HG03159 (cell line): ENCODE data around the gene LTO1.

Experiments
- ATAC-seq: cut with Tn5 transposase; IDR thresholded peaks from one replicate; pipeline ENCODE4 v1.9.1; 2021; ENCODE audit warnings: mild to moderate bottlenecking, moderate library complexity; ENCODE audit not compliant: unreplicated experiment

The LTO1 gene

DNA sequence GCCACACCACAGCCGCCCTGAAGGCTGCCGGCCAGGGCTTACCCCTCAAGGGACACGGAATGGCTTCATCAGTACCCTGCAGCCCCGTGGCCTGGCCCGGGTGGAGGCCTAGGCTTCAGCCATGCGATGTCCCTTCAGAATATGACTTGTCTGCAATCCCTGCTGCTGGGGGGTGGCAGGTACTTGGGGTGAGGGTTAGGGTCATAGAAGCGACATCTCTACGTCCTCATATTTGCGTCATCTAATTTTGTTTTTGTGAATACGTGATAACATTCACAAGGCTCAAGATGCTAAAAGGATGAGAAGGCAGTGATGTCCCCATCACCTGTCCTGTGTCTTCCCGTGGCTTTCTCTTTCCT lies 27.8 kb downstream of the LTO1 start:
- ATAC-seq = no peak

DNA sequence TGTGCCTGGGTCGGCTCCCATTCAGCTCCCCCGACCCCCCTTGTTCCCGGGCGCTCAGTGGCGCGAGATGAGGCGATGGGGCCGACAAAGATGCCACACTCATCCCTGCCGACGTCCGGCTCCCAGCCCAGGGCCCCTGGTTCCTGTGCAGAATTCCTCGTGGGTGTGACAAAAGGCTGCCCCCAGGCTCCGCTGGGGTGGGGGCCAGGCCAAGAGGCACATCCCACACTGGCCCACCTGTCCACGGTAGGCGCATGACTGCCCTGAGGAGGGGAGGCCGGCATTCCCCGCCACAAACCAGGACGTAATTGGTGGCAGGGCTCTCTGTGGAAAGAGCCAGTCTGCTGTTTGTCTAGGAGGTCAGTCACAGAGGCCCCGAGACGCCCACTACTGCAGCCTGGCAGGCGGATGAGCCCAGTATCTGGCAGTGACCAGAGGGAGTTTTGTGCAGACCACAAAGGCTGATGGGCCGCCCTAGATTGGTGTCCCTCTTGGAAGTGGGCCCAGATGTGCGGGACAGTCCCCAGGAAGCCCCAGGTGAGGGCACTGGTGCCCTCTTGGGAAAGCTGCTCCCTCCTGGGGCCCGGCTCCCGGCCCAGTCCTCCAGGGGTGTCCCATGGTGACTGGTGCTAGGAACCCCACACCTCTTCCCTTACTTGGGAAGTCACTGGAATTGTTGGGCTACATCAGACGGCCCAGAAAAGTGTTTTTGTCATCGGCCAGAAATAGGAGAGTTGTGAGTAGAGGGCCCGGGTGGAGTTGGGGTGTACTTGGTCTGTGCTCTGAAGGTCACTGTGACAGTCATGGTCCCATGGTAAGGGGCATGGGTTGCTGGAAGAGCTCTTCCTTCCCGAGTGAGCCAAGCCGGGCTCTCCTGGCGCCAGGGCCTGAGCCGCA lies 28.4 kb downstream of the LTO1 start:
- ATAC-seq = no peak

DNA sequence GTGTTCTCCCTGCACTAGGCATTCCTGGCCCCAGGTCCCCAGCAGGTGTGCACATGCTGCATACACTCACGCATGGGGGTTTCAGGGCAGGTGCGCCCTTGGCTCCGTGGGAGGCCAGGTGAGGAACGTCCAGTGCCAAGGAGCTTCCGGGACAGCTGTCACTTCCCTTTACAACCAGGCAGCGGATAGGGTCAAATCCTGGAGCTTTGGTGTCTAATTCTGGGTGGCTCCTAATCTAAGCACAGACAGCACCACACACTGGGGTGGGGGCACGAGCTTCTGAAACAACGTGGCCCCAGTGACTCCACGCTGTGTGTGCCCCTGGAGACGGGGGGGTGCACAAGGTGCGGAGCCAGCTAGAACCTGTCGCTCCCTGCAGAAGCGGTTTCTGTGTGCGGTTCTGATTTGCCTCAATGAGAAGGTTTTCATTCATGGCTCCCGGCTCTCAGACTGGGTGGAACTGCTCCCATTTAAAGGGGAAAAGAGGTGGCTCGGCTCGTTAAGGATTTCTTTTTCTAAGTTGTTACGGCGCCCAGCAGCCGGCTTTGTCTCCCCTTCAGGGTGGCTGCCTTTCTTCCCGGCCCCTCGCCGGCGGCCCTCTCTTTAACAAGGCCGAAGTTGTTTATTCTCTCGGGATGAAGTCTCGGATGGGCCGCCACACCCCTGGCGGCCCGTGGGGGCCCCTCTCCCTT lies 29.2 kb downstream of the LTO1 start:
- no peak for ATAC-seq

DNA sequence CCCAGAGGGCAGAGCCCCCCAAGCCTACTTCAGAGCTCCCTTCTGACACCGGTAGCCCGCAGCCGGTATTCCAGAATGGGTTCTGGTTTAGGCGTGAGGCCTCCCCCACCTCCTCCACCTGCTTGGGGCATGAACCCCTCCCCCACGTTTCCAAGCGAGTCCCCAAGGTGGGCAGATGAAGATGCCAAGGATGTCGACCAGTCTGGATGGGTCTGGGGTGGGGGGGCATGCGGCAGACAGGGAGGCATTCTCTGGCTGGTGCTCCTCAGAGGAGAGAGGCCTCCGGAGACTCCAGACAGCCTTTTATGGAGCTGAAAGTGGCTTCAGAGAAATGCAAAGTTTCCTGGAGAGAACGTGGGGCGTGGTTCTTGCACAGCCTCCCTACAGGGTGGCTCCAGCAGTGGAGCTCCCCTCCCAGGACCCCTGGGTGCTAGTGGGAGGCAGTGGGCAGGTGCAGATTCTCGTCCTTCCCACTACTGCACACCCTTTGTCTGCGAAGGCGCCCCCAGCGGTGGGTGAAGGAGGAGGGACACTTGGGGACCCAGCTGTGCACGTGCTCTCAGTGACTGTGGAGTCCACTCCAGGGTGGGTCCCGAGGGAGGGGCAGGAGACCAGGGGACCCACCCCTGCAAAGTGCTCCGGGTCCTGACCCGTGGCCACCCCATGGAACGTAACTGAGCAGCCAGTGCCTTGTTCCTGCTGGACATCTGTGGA lies 30.0 kb downstream of the LTO1 start:
- ATAC-seq = no peak

DNA sequence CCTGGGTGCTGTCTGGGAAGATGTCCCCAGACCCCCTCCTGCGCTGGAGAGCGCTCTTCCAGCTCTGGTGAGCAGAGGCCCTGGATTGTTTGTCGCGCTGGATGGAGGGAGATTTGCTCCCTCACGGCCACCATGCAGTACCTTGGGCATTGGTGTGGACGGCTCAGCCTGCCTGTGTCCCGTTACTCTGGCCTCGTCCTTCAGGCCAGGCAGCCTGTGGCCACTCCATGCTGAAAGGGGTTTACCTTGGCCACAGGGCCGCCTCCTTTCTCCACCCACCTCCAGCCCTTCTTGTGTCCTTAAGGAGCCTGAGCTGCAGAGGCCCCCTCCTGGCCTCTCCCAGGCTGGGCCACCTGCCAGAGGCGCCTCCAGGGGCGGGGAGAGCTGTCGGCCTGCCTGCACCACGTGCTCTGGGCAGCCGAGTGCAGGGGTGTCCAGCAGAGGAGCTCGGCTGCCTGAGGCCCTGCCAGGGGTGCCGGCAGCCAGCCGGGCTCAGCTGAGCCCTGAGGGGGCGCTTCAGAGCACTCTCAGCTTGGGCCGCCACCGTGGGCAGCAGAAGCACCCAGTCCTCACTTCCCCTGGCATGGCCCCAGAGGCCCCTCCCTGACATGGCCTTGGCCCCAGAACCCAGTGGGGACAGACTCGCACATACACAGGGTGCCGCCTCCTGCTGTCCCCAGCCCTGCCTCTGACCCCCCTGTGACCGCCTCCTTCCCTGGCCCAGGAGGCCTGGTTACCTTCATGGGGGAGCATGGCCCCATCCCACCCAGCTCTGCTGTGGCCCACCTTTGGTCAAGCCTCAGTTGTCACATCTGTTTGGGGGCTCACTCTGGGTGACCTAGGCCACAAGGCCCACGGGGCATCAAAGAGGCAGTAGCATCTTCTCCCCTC lies 30.8 kb downstream of the LTO1 start:
- no peak for ATAC-seq

DNA sequence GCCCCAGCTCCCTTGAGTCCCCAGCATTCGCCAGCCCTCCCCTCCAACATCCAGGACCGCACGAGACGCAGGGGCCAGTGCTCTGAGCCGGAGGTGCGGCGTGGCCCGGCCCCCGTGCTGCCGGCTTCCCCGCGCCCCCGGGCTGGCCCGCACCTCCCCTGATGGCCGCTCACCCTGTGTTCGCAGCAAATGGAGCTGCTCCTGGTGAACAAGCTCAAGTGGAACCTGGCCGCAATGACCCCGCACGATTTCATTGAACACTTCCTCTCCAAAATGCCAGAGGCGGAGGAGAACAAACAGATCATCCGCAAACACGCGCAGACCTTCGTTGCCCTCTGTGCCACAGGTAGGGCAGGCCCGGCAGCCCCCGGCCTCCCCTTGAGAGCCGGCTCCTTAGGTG lies 31.5 kb downstream of the LTO1 start:
- no peak for ATAC-seq

DNA sequence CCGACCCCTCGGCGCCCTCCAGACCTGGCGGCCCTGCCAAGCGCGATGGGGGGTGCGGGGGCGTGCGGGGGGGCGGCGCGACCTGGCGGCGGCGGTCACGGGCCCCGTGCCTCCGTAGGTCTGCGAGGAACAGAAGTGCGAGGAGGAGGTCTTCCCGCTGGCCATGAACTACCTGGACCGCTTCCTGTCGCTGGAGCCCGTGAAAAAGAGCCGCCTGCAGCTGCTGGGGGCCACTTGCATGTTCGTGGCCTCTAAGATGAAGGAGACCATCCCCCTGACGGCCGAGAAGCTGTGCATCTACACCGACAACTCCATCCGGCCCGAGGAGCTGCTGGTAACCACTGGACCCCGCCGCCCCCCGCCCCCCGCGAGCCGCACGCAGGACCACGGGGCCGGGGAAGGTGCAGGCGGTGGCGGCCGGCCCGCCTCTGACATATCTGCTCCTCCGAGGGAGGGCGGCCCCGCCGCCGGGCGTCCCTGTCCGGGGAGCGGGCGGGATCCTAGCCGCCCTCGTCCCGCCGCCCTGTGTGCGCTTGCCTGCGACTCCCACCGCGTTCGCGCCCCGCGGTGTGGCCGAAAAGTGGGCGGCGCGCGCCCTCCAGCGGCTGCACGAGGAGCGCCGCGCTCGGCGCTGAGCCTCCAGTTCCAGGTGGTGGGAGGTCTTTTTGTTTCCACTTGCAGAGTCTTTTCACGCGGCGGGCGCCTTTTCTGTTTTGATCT lies 32.1 kb downstream of the LTO1 start:
- peak; percentile 50 for ATAC-seq

DNA sequence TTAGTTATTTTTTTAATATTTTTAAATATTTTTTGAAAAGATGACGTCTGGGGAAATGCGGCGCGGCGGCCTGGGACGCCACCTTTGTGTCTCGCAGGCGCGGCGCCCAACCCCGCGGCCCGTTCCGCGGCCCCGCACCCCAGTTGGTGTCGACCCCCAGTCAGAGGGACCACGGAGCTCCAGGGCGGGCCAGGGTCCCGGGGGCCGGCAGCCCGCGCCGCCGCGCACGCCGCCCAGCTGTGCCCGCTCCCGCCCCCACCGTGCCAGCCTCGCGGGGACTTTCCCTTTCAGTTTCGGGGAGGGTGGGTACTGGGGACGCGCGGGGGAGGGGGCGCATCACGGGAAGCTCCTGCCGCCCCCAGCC lies 32.6 kb downstream of the LTO1 start:
- ATAC-seq = no peak

DNA sequence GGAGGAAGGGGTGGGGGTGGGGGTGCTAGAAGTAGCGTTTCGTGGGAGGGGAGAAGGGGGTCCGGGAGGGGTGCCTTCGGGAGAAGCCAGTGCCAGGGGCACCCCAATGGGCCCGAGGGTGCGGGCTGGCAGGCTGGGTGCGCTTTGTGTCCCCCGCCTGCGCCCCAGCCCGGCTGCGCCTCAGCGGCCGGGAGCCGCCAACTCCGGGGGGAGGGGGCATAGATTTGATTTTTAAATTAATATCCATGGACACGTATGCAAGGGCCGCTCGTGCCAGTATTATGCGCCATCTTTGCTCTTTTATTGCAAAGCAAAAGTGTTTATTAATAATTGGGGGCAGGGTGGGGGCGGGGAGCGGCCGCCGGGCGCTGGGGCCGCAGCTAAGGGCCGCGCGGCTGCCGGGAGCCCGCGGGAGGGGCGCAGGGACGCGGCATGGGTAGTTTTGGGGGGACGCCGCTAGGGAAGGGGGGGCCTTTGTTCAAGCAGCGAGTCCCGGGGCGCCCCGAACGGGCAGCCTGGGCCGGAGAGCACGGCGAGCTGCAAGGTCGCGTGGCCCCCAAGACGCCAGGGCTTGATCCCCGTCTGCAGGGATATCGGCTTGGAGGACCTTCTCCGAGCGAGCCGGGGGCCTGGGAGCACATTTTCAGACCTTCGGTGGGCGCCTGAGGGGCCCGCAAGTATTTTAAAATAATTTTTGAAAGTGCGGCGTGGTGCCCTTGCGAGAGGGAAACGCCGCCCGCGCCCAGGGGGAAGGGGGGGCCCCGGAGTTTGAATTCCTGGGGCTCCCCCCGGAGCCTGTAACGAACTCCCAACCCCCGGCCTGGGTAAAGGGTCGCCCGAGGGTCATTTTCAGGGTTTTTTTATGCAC lies 33.2 kb downstream of the LTO1 start:
- ATAC-seq = no peak

DNA sequence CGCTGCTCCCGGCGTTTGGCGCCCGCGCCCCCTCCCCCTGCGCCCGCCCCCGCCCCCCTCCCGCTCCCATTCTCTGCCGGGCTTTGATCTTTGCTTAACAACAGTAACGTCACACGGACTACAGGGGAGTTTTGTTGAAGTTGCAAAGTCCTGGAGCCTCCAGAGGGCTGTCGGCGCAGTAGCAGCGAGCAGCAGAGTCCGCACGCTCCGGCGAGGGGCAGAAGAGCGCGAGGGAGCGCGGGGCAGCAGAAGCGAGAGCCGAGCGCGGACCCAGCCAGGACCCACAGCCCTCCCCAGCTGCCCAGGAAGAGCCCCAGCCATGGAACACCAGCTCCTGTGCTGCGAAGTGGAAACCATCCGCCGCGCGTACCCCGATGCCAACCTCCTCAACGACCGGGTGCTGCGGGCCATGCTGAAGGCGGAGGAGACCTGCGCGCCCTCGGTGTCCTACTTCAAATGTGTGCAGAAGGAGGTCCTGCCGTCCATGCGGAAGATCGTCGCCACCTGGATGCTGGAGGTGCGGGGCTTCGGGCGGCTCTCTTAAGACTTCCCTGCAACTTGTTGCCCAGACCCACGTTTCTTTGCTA lies 34.1 kb downstream of the LTO1 start, which contains the start of gene CCND1:
Gene CCND1 (plus strand): TSS at position 162 of the 587 bp plus-strand sequence. CDS start 158 bp downstream, at position 320.
- ATAC-seq = no peak

DNA sequence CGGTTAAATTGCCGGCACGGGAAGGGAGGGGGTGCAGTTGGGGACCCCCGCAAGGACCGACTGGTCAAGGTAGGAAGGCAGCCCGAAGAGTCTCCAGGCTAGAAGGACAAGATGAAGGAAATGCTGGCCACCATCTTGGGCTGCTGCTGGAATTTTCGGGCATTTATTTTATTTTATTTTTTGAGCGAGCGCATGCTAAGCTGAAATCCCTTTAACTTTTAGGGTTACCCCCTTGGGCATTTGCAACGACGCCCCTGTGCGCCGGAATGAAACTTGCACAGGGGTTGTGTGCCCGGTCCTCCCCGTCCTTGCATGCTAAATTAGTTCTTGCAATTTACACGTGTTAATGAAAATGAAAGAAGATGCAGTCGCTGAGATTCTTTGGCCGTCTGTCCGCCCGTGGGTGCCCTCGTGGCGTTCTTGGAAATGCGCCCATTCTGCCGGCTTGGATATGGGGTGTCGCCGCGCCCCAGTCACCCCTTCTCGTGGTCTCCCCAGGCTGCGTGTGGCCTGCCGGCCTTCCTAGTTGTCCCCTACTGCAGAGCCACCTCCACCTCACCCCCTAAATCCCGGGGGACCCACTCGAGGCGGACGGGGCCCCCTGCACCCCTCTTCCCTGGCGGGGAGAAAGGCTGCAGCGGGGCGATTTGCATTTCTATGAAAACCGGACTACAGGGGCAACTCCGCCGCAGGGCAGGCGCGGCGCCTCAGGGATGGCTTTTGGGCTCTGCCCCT lies 34.7 kb downstream of the LTO1 start:
- ATAC-seq = no peak

DNA sequence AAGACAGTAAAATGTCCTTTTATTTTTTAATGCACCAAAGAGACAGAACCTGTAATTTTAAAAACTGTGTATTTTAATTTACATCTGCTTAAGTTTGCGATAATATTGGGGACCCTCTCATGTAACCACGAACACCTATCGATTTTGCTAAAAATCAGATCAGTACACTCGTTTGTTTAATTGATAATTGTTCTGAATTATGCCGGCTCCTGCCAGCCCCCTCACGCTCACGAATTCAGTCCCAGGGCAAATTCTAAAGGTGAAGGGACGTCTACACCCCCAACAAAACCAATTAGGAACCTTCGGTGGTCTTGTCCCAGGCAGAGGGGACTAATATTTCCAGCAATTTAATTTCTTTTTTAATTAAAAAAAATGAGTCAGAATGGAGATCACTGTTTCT lies 35.3 kb downstream of the LTO1 start:
- no peak for ATAC-seq

DNA sequence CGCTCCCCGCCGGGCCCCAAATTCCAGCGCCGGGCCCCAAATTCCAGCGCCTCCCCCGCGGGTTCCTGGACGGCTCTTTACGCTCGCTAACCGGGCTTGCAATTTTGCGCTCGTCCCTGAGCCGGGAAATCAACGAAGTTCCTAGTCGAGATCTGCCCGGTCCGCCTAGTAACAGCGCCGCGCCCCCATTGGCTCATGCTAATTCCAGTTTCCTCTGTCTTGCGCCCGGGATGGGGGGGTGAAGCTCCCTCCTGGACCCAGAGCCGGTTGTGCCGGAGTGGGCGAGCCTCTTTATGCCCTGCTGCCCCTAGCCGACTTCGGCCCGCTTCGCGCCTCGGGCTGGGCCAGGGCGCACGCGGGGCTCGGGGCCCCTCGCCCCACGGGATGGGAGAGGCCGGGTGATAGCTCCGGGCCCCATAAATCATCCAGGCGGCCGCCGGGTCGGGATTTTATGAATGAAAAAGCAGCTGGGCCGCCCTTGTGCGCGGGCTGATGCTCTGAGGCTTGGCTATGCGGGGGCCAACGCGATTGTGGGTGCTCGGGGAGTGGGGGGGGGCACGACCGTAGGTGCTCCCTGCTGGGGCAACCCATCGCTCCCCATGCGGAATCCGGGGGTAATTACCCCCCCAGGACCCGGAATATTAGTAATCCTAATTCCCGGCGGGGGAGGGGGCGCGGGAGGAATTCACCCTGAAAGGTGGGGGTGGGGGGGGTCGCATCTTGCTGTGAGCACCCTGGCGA lies 36.0 kb downstream of the LTO1 start:
- ATAC-seq = no peak

DNA sequence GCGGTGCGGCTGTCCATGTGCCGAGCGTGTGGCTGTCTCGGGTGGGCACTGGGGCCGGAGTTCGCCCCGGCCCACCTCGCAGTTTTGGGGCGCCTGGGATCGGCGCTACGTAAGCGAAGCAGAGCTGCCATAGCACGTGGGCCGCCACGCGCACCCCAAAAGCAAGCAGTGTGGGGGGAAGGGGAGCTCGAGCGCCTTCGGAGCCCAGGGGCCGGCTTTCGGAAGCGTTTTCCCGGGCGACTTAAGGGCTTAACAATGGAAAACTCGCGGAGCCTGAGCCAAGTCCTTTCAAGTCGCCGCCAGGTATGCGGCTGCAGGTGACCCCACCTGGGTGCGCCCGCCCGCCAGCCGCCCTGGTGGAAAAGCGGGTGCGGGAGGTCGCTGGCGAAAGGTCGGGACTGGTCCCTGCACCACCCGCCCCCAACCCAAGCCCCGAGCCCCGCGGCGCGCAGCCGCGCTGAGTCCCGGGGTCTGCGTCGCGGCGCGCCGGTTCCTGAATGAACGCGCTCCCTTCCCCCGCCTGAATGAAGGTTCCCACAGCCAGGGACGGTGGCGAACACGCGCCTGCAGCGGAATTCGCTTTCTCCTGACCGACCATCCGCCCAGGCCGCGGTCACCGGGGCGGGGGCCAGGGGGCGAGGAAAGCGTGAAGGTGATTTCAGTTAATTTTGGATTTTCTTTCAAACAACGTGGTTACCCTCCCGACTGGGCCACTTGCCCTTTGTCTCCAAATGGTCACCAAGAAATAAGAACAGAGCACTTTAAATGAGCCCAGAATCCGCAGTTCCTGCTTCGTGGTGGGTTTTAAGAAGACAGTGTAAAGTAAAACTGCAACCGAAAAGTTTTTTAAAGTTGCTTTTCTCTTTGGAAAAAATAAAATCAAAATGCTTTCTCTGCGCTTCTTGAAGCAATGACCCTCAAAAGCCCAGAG lies 36.9 kb downstream of the LTO1 start:
- no peak for ATAC-seq

DNA sequence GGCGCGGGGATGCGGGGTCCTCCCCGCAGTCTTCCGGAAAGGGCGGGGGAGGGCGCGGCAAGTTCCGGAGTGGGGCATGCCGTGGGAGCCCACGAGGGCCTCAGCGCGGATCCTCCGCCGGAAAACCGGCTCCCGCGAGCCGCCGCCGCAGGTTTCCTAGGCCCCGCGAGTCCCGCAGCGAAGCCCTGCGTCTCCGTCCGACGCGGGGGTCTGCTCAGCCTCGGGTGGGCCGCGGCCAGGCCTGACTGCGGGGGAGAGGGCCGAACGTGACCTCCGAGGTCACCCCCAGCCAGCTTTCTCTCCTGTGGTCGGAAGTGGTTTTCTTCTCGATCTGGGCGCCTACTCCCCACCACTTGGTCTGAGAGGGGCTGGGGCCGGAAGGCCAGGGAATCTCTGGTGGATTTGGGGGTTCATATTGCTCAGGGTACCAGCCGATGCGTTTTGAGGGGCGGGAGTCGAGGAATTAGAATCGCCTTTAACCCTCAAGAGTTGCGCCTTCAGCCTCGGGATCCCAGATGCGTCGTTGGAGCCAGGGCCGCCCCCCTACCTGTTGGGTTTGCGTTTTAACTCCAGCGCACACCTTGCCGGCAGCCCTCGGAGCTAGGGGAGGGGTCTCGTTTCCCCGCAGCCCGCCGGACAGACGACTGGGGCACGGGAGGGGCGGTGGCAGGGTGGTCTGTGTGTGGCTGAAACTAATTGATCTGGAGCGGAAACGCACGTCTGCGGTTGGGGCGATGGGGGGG lies 37.8 kb downstream of the LTO1 start:
- no peak for ATAC-seq
